ENCODE data around the gene GOLGA6L6. TPM values are rescaled to one million over a fixed set of nuclear protein-coding genes. Genes with fewer than 3 reads are reported as not detected.
"Not testable (repeated sequence)": the region's sequence is repeated elsewhere in the genome, so short reads cannot be mapped to it uniquely, and the experiment has no call there.

The GOLGA6L6 gene
- total RNA-seq, 1 experiment from 2014 or later = not detected

- H3K9me2 ChIP-seq (ENCODE audit: insufficient read depth); H3K4me3 ChIP-seq (replicated peaks in 1 of 2; ENCODE audit: low read depth in 1 of 2, low read length in 2 of 2); H3K79me2 ChIP-seq (ENCODE audit: insufficient read depth, low read length); ATAC-seq; POLR2A ChIA-PET; H3K27ac ChIP-seq (ENCODE audit: low read depth, low read length); intact Hi-C loops (cut with micrococcal nuclease); H3K4me2 ChIP-seq (ENCODE audit: low read length); H3K27me3 ChIP-seq (ENCODE audit: insufficient read depth, low read length); H3K4me1 ChIP-seq (ENCODE audit: control insufficient read depth in 1 of 2, insufficient read depth in 2 of 2, low read length in 2 of 2); H2AFZ ChIP-seq (ENCODE audit: low read depth, low read length, poor library complexity, severe bottlenecking); H4K20me1 ChIP-seq (ENCODE audit: insufficient read depth); H3K9ac ChIP-seq (ENCODE audit: low read length); RAD21 ChIA-PET (ENCODE audit: low non-redundant PET in 1 of 2, low total read pairs in 2 of 2, uncharacterized antibody in 2 of 2, unreplicated experiment in 2 of 2); H3K36me3 ChIP-seq (ENCODE audit: control insufficient read depth in 1 of 2, insufficient read depth in 2 of 2, low read length in 2 of 2); DNase-seq (ENCODE audit: low read depth, low spot score); H3K9me3 ChIP-seq (ENCODE audit: control insufficient read depth in 1 of 2, insufficient read depth in 1 of 2, low read depth in 1 of 2, low read length in 2 of 2); BruUV-seq (replicated peaks); CTCF ChIA-PET: not testable (repeated sequence)
These were observed 48.6 kb downstream of the GOLGA6L6 start for GRCh38 chr15:20493035-20493434.

GRCh38 chr15:20492598-20492997 lies 49.0 kb downstream of the GOLGA6L6 start:
- H3K4me2 ChIP-seq (ENCODE audit: low read length); H3K36me3 ChIP-seq (ENCODE audit: control insufficient read depth in 1 of 2, insufficient read depth in 2 of 2, low read length in 2 of 2); H3K4me1 ChIP-seq (ENCODE audit: control insufficient read depth in 1 of 2, insufficient read depth in 2 of 2, low read length in 2 of 2); H3K4me3 ChIP-seq (replicated peaks in 1 of 2; ENCODE audit: low read depth in 1 of 2, low read length in 2 of 2); CTCF ChIA-PET; intact Hi-C loops (cut with micrococcal nuclease); H3K79me2 ChIP-seq (ENCODE audit: insufficient read depth, low read length); DNase-seq (ENCODE audit: low read depth, low spot score); ATAC-seq; H3K9me2 ChIP-seq (ENCODE audit: insufficient read depth); H2AFZ ChIP-seq (ENCODE audit: low read depth, low read length, poor library complexity, severe bottlenecking); BruUV-seq (replicated peaks); H3K9ac ChIP-seq (ENCODE audit: low read length); H4K20me1 ChIP-seq (ENCODE audit: insufficient read depth); H3K27me3 ChIP-seq (ENCODE audit: insufficient read depth, low read length); RAD21 ChIA-PET (ENCODE audit: low non-redundant PET in 1 of 2, low total read pairs in 2 of 2, uncharacterized antibody in 2 of 2, unreplicated experiment in 2 of 2); H3K27ac ChIP-seq (ENCODE audit: low read depth, low read length); H3K9me3 ChIP-seq (ENCODE audit: control insufficient read depth in 1 of 2, insufficient read depth in 1 of 2, low read depth in 1 of 2, low read length in 2 of 2); POLR2A ChIA-PET: not testable (repeated sequence)

GRCh38 chr15:20489320-20489719 lies 52.3 kb downstream of the GOLGA6L6 start:
- H2AFZ ChIP-seq (ENCODE audit: low read depth, low read length, poor library complexity, severe bottlenecking); H3K27me3 ChIP-seq (ENCODE audit: insufficient read depth, low read length); H3K36me3 ChIP-seq (ENCODE audit: control insufficient read depth in 1 of 2, insufficient read depth in 2 of 2, low read length in 2 of 2); H3K27ac ChIP-seq (ENCODE audit: low read depth, low read length); H3K4me2 ChIP-seq (ENCODE audit: low read length); H3K9me2 ChIP-seq (ENCODE audit: insufficient read depth); DNase-seq (ENCODE audit: low read depth, low spot score); BruUV-seq (replicated peaks); H3K9ac ChIP-seq (ENCODE audit: low read length); H4K20me1 ChIP-seq (ENCODE audit: insufficient read depth); H3K9me3 ChIP-seq (ENCODE audit: control insufficient read depth in 1 of 2, insufficient read depth in 1 of 2, low read depth in 1 of 2, low read length in 2 of 2); CTCF ChIA-PET; ATAC-seq; H3K4me3 ChIP-seq (replicated peaks in 1 of 2; ENCODE audit: low read depth in 1 of 2, low read length in 2 of 2); H3K4me1 ChIP-seq (ENCODE audit: control insufficient read depth in 1 of 2, insufficient read depth in 2 of 2, low read length in 2 of 2); H3K79me2 ChIP-seq (ENCODE audit: insufficient read depth, low read length); POLR2A ChIA-PET; intact Hi-C loops (cut with micrococcal nuclease); RAD21 ChIA-PET (ENCODE audit: low non-redundant PET in 1 of 2, low total read pairs in 2 of 2, uncharacterized antibody in 2 of 2, unreplicated experiment in 2 of 2): not testable (repeated sequence)

All from HCT116 (cell line).